GM19467 (cell line): ENCODE measurements around the gene ZNF341.
"Not testable (repeated sequence)": the region's sequence is repeated elsewhere in the genome, so short reads cannot be mapped to it uniquely, and the experiment has no call there.

Source experiments
- ATAC-seq: cut with Tn5 transposase; IDR thresholded peaks from one replicate; pipeline ENCODE4 v1.9.1; 2021; ENCODE audit warnings: mild to moderate bottlenecking, moderate library complexity; ENCODE audit not compliant: unreplicated experiment

ZNF341 gene

GRCh38 chr20:33727806-33728205, 4.0 kb upstream of the ZNF341 start:
- ATAC-seq = no peak

DNA sequence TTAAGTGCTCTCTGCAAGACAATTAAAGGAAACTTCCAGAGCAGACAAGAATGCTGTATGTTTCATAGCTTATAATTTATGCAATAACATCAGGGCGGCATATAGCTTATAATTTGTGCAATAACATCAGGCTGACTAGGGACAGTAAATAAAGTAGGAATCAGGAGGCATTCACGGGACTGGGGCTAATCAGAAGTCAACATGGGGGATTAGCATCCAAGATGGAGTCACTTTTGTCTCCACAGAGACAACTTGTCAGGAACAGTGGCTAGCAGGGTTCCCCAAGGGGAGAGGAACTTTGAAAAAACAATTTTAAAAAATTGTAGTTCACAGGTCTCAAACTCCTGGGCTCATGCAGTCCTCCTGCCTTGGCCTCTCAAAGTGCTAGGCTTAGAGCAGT, 3.3 kb upstream of the ZNF341 start:
- ATAC-seq = no peak

- ATAC-seq = no peak
These were observed 2.7 kb upstream of the ZNF341 start for GRCh38 chr20:33729101-33729500.

DNA sequence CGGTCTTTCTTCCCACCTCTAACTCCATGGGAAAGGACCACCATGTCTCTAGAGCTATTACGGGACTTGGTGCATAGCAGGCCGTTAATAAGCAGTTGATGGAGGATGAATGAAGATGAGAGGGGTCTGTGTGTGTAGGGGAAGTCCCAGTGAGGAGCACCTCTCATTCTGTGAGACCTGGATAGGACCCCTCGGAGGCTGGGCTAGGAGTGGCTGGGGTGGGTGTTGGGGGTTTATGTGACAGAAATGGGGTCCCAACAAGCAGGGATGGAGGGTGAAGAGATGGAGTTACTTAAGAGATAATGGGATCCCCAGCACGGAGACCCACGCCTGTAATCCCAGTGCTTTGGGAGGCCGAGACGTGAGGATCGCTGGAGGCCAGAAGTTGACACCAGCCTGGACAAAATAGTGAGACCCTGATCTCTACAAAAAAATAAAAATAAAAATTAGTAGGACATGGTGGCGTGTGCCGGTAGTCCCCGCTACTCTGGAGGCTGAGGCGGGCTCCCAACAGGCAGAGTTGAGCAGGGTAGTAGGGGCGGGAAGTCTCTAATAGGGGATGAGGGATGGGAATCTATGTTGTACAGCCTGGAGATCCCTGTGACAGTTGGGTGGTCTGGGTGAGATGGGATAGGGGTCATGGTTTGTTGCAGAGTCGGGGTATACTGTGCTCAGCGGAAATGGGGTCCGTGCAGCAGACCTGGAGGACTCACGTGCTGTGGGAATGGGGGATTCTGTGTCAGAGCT, 677 bp upstream of the ZNF341 start:
- ATAC-seq = no peak

- peak; percentile 38 for ATAC-seq
These were observed 572 bp downstream of the ZNF341 start for GRCh38 chr20:33732166-33732970.

DNA sequence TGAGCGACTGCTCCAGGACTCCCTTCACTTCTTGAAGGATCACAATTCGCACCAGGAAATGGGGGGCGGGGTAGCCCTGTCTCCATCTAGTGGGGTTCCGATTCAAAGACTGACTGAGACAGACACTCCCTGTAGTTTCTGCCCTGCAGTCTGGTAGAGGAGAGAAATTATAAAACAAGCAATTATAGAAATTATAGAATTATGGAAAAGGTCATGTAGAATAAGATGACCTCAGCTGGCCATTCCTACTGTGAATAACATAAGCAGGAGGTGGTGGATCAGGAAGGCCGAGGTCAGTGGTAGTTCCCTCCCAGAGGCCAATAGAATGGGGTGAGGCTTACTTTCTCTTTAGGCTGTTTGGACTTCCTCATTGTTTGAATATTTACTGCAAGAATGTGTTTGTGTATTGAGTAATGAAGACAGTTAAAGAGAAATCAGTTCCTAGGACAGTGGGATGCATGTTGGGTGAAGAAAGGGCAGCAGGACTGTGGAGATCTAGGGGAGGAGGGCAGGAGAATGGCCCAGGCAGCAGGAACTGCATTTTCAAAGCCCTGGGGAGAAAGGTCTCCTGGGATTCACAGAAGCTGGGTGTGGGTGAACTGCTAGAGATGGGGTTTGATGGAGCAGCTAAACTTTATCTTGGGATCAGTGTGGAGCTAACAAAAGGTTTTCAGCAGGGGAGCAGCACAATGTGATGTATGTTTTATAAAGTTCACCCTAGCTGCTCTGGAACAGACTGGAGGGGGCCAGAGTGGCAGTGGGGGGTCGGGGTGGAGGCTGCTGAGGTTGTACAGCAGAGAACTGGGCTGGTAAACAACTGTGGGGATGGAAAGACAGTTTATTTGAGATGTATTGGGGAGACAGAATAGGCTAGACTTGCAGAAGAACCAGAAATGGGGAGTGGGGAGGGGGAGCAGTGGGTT, 2.1 kb downstream of the ZNF341 start:
- ATAC-seq = no peak

DNA sequence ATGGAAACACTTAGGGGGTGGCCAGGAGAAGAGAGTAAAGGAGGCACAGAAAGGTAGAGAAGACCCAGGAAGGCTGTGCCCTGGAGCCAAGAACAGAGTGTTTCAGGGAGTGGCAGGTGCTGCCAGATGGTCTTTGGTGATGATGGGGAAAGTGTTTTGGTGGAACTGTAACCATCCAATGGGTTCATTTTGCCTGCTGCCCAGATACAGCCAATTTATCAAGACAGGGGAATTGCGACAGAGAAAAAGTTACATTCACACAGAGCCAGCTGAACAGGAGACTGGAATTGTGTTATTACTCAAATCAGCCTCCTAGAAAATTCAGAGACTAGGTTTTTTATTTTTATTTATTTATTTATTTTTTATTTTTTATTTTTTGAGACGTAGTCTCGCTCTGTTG, 5.2 kb downstream of the ZNF341 start:
- no peak for ATAC-seq

DNA sequence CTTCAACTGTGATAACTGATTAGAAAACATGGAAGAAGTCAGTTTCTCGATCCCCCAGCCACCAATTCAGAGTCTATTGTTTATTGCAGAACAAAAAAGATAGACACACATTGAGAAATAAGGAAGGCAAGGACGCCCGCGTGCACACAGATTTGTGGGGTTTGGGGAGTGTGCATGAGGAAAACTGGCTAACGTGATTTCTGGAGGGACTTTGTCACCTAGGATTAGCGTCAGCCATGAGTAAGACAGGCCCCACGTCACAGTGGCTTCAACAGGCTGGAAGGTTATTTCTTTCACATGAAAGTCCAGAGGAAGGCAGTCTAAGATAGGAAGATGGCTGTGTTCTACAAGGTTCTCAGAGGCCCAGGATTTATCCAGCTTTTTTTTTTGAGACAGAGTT, 7.7 kb downstream of the ZNF341 start:
- no peak for ATAC-seq

GRCh38 chr20:33740189-33740588, 8.4 kb downstream of the ZNF341 start:
- ATAC-seq = no peak

DNA sequence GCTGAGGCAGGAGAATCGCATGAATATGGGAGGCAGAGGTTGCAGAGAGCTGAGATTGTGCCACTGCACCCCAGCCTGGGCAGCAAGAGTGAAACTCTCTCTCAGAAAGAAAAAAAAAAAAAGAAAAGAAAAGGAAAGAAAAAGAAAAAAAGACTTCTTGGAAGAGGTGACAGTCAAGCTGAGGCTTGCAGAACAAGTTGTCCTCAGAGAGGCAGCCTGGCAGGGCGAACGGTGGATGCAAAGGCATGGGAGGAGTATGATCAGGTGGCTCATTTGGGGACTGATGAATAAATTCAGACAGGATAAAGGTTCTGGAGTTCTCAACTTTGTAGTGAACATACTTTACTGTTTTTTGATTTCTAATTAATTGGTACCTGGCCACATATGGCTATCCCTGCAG, 12.4 kb downstream of the ZNF341 start:
- ATAC-seq = no peak

GRCh38 chr20:33744773-33745385, 13.1 kb downstream of the ZNF341 start:
- ATAC-seq = no peak

DNA sequence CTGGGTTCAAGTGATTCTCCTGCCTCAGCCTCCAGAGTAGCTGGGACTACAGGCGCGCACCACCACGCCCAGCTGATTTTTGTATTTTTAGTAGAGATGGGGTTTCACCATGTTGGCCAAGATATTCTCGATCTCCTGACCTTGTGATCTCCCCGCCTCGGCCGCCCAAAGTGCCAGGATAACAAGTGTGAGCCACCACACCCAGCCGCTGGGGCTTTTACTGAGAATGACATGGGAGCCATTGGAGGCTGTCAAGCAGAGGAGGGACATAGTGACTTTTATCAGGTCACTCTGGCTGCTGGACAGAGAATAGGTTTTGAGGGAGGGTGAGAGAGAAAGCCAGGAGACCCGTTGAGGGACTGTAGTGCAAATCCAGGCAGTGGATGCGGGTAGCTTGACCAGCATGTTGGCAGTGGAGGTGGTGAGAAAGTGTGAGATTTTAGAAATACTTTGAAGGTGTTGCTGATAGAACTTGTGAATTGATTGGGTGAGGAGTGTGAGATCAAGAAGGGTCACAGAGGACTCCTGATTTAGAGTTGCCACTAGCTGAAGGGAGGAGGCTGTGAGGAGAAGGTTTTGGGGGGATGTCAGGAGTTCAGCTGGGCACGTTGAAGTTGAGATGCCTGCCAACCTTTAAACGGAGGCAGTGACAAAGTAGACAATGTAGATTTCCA, 14.7 kb downstream of the ZNF341 start:
- no peak for ATAC-seq

DNA sequence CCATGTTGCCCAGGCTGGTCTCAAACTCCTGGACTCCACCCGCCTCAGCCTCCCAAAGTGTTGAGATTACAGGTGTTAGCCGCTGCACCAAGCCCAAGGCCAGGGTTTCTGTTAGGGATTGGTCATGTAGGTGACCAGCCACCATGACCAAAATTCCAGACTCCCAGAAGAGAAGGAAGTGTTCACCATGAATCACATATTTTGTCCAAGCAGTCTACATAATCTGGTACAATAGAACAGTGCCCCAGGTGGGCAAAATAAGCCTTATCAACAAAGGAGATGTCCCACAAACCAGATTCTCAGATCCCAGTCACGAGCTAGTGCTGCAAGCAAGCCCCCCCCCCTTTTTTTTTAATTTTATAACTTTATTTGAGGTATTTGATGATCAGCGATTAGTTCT, 20.0 kb downstream of the ZNF341 start:
- ATAC-seq = no peak

- ATAC-seq = no peak
These were observed 21.3 kb downstream of the ZNF341 start for GRCh38 chr20:33753143-33753542.

GRCh38 chr20:33753763-33754162, 22.0 kb downstream of the ZNF341 start:
- ATAC-seq = no peak

DNA sequence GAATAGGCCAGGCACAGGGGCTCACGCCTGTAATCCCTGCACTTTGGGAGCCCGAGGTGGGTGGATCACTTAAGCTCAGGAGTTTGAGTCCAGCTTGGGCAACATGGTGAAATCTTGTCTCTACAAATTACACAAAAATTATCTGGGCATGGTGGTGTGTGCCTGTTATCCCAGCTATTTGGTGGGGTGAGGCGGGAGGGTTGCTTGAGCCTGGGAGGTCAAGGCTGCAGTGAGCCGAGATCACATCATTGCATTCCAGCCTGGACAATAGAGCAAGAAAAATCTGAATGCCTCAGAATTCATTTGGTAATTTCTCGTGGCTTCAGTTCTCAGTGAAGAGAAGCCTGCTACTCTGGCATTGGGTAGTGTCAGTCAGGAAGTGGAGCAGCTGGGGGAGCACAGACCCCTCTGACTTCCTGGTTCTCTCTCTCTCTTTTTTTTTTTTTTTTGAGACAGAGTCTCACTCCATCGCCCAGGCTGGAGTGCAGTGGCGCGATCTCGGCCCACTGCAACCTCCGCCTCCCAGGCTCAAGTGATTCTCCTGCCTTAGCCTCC, 24.2 kb downstream of the ZNF341 start:
- ATAC-seq = not testable (repeated sequence)

DNA sequence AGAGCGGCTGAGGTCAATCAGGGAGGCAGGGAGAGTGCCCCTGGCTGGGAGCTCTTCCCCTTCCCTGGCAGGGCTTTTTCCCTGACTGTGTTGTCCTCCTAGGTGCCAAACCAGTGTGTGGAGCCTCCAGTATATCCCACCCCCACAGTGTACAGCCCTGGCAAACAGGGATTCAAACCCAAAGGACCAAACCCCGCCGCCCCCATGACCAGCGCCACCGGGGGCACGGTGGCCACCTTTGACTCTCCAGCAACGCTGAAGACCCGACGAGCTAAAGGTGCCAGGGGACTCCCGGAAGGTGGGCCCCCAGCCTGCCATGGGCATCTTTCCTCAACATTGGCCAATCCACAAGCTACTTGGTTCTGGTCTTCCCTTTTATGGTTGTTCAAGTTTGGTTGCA, 25.2 kb downstream of the ZNF341 start:
- ATAC-seq = no peak

- no peak for ATAC-seq
These were observed 25.7 kb downstream of the ZNF341 start for GRCh38 chr20:33757458-33757857.

- no peak for ATAC-seq
These were observed 30.0 kb downstream of the ZNF341 start for GRCh38 chr20:33761698-33762250.

- no peak for ATAC-seq
These were observed 33.3 kb downstream of the ZNF341 start for GRCh38 chr20:33765099-33765498.
